ENCODE data around the gene LY6G6D. TPM values are rescaled to one million over a fixed set of nuclear protein-coding genes. Genes with fewer than 3 reads are reported as not detected.

The LY6G6D gene
- total and polyA plus RNA-seq, 5 donors = not detected

GRCh38 chr6:31721351-31722020 lies 6.3 kb downstream of the LY6G6D start, which contains the start of gene LY6G6C:
TSS of gene LY6G6C (minus strand) at chr6:31721746. CDS start at chr6:31721679, 67 bp downstream.
- intact Hi-C loops (cut with DNase I) = loop anchor here in 1 of 4 donors (10.0 kb wide), 1 partner anchor 113 kb away; no protein-coding TSS in a partner anchor
- Histone ChIP-seq H3K4me3 (ENCODE audit: low read length) (no peak within 1 kb of the TSS), H3K27me3 (ENCODE audit: control insufficient read depth, insufficient read depth) (no peaks in the 10 kb centered on the region), H3K4me1 (ENCODE audit: control insufficient read depth, insufficient read depth, low read length) (no peaks in the 10 kb centered on the region), H3K9me3 (ENCODE audit: control insufficient read depth, low read length) (no peaks in the 10 kb centered on the region), H3K27ac (ENCODE audit: low read length) (no peak within 1 kb of the TSS)
- 90% methylated on average over 4 of the region's 4 CpGs for WGBS
- no peak for ATAC-seq
- no peak for DNase-seq

DNA sequence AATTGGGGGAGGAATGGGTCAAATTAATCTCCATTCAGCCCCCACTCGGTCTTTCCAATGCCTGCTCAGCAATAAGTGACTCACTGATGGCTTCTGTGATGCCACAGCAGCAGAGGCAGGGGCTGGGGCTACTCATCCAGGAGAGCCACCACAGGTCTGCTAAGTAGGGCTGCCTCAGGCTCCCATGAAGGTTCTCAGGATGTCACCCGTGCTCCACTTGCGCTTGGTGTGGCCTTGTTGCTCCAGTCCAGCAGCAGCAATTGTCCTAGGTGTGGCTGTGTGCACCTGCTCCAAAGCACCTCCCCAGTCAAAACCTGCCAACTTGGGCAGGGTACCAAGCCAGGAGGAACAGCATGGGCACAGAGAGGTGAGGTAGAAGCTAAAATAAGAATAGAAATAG lies 7.0 kb downstream of the LY6G6D start:
- intact Hi-C loops (cut with DNase I) = loop anchor here in 1 of 4 donors (10.0 kb wide), 1 partner anchor 113 kb away; no protein-coding TSS in a partner anchor
- Histone ChIP-seq H3K9me3 (ENCODE audit: control insufficient read depth, low read length) (no peaks in the 10 kb centered on the region), H3K4me1 (ENCODE audit: control insufficient read depth, insufficient read depth, low read length) (no peaks in the 10 kb centered on the region), H3K27ac (ENCODE audit: low read length) (no peak overlapping the region), H3K27me3 (ENCODE audit: control insufficient read depth, insufficient read depth) (no peaks in the 10 kb centered on the region), H3K4me3 (ENCODE audit: low read length) (no peak overlapping the region)
- 94% methylated on average over 3 of the region's 3 CpGs for WGBS
- ATAC-seq (no peak), DNase-seq (peak in 1 of 3 donors; percentile 36)

DNA sequence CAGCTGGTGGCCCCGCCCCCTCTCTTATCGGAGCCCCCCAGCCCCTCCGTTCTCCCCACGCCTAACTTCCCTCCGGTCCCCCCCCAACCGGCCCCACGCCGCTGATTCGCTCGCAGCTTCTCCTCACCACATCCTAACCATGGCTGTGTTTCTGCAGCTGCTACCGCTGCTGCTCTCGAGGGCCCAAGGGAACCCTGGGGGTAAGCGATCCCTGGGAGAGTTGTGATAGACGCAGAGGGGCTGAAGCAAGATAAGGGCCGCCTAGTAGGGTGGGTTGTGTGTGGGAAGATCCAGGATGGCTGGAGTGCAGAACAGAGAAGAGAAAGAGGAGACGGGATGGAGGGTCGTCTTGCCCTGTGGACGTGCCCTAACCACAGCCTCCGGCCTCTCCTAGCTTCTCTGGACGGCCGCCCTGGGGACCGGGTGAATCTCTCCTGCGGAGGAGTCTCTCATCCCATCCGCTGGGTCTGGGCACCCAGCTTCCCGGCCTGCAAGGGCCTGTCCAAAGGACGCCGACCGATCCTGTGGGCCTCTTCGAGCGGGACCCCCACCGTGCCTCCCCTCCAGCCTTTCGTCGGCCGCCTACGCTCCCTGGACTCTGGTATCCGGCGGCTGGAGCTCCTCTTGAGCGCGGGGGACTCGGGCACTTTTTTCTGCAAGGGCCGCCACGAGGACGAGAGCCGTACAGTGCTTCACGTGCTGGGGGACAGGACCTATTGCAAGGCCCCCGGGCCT lies 8.3 kb downstream of the LY6G6D start, which contains the start of gene MPIG6B:
MPIG6B (plus strand) TSS at position 129 of the 735 bp plus-strand sequence; CDS start at position 140, 11 bp downstream.
- Histone ChIP-seq H3K27me3 (ENCODE audit: control insufficient read depth, insufficient read depth) (no peaks in the 10 kb centered on the region), H3K4me1 (ENCODE audit: control insufficient read depth, insufficient read depth, low read length) (no peaks in the 10 kb centered on the region)
- 56% methylated on average over 46 of the region's 46 CpGs for WGBS

GRCh38 chr6:31723980-31724691 lies 9.0 kb downstream of the LY6G6D start:
- Histone ChIP-seq H3K4me1 (ENCODE audit: control insufficient read depth, insufficient read depth, low read length) (no peaks in the 10 kb centered on the region), H3K9me3 (ENCODE audit: control insufficient read depth, low read length) (no peaks in the 10 kb centered on the region), H3K4me3 (ENCODE audit: low read length) (no peak overlapping the region), H3K27me3 (ENCODE audit: control insufficient read depth, insufficient read depth) (no peaks in the 10 kb centered on the region), H3K27ac (ENCODE audit: low read length) (no peak overlapping the region)
- DNase-seq (peak in 2 of 3 donors; percentile 49 to 63), ATAC-seq (peak in 1 of 2 donors; percentile 5)
- WGBS = 82% methylated on average over 25 of the region's 25 CpGs
- intact Hi-C loops (cut with DNase I) = loop anchor here in 1 of 4 donors (10.0 kb wide), 1 partner anchor 111 kb away; no protein-coding TSS in a partner anchor

More for the DNA sequence above, 8.3 kb downstream of the LY6G6D start, which contains the start of gene MPIG6B:
- Histone ChIP-seq H3K9me3 (ENCODE audit: control insufficient read depth, low read length) (no peaks in the 10 kb centered on the region), H3K4me3 (ENCODE audit: low read length) (no peak within 1 kb of the TSS), H3K27ac (ENCODE audit: low read length) (no peak within 1 kb of the TSS)
- DNase-seq (peak in 2 of 3 donors; percentile 31 to 53), ATAC-seq (no peak)
- intact Hi-C loops (cut with DNase I) = loop anchor here in 1 of 4 donors (10.0 kb wide), 1 partner anchor 111 kb away; no protein-coding TSS in a partner anchor

DNA sequence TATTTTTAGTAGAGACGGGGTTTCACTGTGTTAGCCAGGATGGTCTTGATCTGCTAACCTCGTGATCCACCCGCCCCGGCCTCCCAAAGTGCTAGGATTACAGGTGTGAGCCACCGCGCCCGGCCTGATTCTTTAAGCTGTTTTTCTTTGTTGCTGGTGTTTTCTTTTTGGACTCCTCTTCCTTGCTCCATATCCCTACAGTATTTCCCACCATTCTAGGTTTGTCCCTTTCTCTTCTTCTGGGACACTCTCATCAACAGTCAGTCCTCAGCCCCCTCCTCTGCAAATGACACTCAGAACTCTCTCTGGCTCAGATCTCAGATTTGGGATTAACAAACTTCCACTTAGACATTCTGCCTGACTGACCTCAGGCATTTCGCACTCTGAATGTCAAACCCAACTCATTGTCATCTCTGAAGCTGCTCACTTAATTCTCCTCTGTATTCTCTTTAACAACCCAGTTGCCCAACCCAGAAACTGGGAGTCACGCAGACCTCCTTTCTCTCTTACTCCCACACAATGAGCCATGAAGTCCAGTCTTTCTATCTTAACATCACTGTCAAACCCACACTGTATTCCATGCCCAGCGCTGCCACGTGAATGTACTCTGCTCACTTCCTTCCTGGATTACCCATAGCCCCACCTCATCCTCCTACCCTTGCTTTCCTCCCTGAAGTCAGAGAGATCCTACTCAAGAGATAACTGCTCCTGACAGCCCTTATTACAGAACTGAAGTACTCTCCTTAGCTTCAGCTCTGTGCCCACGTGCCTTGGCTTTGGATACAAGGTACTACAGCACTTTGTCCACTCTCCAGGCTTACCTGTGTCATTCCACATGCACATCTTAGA lies 10.6 kb downstream of the LY6G6D start:
- Histone ChIP-seq H3K4me3 (ENCODE audit: low read length) (no peak overlapping the region), H3K4me1 (ENCODE audit: control insufficient read depth, insufficient read depth, low read length) (no peaks in the 10 kb centered on the region), H3K27ac (ENCODE audit: low read length) (no peak overlapping the region), H3K9me3 (ENCODE audit: control insufficient read depth, low read length) (no peaks in the 10 kb centered on the region), H3K27me3 (ENCODE audit: control insufficient read depth, insufficient read depth) (no peaks in the 10 kb centered on the region)
- WGBS = 83% methylated on average over 12 of the region's 12 CpGs
- ATAC-seq (no peak), DNase-seq (peak in 1 of 3 donors; percentile 31)
- intact Hi-C loops (cut with DNase I) = loop anchor here in 2 of 4 donors (5.0 to 10.0 kb wide), 3 partner anchors 43 to 109 kb away; partner anchors contain the start of genes CSNK2B (in 1 of the 2), LY6G5B (in 1 of the 2) and LY6G5C (in 1 of the 2)

DNA sequence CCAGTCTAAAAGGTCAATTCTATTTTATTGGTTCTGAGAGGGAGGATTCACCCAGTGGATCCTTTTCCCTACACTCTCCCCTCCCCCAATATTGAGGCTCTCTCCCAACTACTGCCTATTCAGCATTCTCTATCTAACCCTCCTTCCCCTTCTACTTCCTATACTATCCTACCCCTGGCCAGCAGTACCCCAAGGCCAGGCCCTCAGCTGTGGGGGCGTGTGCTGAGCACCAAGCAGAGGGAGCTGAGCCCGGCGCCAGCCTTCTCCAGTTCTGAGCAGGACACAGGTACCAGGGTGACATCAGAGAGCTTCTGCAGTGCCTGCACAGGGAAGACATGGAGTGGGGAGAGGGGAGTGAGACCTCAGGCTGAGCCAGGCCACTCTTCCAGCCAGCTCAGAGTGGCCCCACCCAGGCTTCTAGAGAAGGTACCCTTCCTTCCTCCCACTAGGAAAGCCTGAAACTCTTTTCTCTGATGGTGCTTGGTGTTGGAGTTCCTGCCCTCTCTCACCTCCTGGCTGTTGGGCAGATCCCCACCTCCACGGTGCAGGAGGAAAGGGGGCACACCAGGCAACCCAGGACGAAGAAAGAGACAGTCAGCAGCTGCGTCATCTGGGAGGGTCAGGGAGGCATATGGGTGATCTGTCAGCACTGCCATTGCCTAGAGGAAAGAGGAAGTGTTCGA lies 12.0 kb downstream of the LY6G6D start:
- H3K4me1 ChIP-seq (ENCODE audit: control insufficient read depth, insufficient read depth, low read length) = no peaks in the 10 kb centered on the region
- ATAC-seq (no peak), DNase-seq (peak in 2 of 3 donors; percentile 61 to 67)
- no peaks in the 10 kb centered on the region for H3K9me3 ChIP-seq (ENCODE audit: control insufficient read depth, low read length)
- 62% methylated on average over 7 of the region's 7 CpGs for WGBS
- H3K4me3 ChIP-seq (ENCODE audit: low read length) = no peak overlapping the region
- no peak overlapping the region for H3K27ac ChIP-seq (ENCODE audit: low read length)
- intact Hi-C loops (cut with DNase I) = loop anchor here in 2 of 4 donors (5.0 to 10.0 kb wide), 3 partner anchors 45 to 108 kb away; partner anchors contain the start of genes CSNK2B (in 1 of the 2), LY6G5B (in 1 of the 2) and LY6G5C (in 1 of the 2)
- no peaks in the 10 kb centered on the region for H3K27me3 ChIP-seq (ENCODE audit: control insufficient read depth, insufficient read depth)

GRCh38 chr6:31727717-31728671 lies 12.8 kb downstream of the LY6G6D start:
- no peaks in the 10 kb centered on the region for H3K9me3 ChIP-seq (ENCODE audit: control insufficient read depth, low read length)
- intact Hi-C loops (cut with DNase I) = loop anchor here in 2 of 4 donors (2.0 to 10.0 kb wide), 4 partner anchors 46 to 107 kb away; partner anchors contain the start of genes CSNK2B (in 1 of the 2), HSPA1B (in 1 of the 2), LY6G5B (in 1 of the 2) and LY6G5C (in 1 of the 2)
- 69% methylated on average over 41 of the region's 41 CpGs for WGBS
- H3K4me3 ChIP-seq (ENCODE audit: low read length) = peak overlapping the region; percentile 81
- no peaks in the 10 kb centered on the region for H3K27me3 ChIP-seq (ENCODE audit: control insufficient read depth, insufficient read depth)
- peak in 2 of 3 donors; percentile 71 to 74 for DNase-seq
- H3K4me1 ChIP-seq (ENCODE audit: control insufficient read depth, insufficient read depth, low read length) = no peaks in the 10 kb centered on the region
- ATAC-seq = no peak
- peak overlapping the region; percentile 95 for H3K27ac ChIP-seq (ENCODE audit: low read length)

DNA sequence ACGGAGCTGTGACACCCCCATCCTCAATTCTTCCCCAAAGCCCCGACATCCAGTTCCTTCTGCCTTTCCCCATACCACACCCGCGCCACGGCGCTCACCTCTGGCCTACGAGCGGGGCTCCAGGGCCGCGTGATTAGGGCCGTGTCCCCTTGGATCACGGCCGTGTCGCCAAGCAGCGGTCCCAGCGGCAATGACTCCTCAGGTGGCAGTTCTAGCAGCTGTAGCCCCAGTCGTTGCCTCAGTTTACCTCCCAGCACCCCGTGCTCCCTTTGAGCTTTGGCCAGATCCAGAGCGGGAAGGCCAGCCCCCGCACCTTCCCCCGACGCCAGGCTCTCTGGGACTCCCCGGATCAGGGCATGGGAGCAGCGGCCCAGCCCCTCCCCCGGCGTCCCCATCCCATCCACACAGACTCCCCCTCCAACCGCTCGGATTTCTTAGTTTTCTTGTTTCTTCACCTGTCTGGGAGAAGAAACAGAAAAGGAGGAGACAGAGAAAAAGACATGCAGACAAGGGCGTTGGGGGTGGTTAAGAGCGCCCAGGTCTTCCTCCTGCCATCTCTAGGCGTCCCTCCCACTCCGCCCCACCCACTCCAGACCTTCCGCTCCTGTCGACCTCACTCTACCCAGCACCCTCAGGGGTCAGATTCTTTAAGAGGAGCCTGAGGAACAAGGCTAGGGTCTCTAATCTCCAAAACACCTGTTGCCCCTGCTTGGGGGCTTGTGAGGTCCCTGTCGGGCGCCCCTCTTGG lies 13.8 kb downstream of the LY6G6D start, which contains the start of gene DDAH2:
DDAH2 (minus strand) TSS at position 533 of the 748 bp plus-strand sequence; CDS start at position 395, 138 bp downstream.
- H3K27me3 ChIP-seq (ENCODE audit: control insufficient read depth, insufficient read depth) = no peaks in the 10 kb centered on the region
- intact Hi-C loops (cut with DNase I) = loop anchor here in 2 of 4 donors (2.0 to 10.0 kb wide), 4 partner anchors 47 to 106 kb away; partner anchors contain the start of genes CSNK2B (in 1 of the 2), HSPA1B (in 1 of the 2), LY6G5B (in 1 of the 2) and LY6G5C (in 1 of the 2)
- H3K4me1 ChIP-seq (ENCODE audit: control insufficient read depth, insufficient read depth, low read length) = no peaks in the 10 kb centered on the region
- WGBS = 12% methylated on average over 36 of the region's 36 CpGs
- DNase-seq (peak in 2 of 3 donors; percentile 67 to 82), ATAC-seq (peak; percentile 36 to 53)
- H3K4me3 ChIP-seq (ENCODE audit: low read length) = peak within 1 kb of the TSS; percentile 81
- peak within 1 kb of the TSS; percentile 95 for H3K27ac ChIP-seq (ENCODE audit: low read length)
- no peaks in the 10 kb centered on the region for H3K9me3 ChIP-seq (ENCODE audit: control insufficient read depth, low read length)
